GM19035 (cell line): ENCODE measurements around the gene CST7.

Experiments used
- ATAC-seq: cut with Tn5 transposase; IDR thresholded peaks from one replicate; pipeline ENCODE4 v1.9.1; 2021; ENCODE audit not compliant: unreplicated experiment

The CST7 gene

DNA sequence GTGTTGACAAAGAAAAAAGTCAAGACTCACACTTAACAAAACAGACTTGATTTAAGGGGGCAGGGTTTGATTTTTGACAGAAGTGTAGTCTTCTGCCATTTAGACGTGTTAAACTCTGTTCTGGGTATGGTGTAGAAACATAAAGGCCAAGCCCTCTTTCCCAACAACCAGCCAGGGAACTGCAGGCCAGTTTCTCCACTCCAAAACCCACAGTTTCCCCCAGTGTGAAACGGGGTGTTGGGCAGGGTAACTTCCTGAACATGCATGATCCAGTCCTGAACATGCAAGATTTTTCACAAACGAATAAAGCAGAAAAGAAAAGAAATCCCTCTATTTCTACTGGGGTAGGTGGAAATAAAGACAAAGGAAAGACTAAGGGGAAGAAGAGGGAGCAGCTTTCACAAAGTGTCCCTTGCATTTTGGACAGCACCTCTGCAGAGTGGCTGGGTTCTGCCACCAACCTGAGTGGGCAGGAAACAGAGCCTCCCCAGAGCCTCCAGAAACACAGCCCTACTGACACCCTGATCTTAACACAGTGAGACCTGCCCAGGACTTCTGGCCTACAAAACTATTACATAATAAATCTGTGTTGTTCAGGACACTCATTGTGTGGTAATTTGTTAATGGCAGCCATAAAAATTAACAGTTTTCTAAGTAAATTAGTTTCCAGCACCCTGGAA lies 36.0 kb downstream of the CST7 start:
- no peak for ATAC-seq

DNA sequence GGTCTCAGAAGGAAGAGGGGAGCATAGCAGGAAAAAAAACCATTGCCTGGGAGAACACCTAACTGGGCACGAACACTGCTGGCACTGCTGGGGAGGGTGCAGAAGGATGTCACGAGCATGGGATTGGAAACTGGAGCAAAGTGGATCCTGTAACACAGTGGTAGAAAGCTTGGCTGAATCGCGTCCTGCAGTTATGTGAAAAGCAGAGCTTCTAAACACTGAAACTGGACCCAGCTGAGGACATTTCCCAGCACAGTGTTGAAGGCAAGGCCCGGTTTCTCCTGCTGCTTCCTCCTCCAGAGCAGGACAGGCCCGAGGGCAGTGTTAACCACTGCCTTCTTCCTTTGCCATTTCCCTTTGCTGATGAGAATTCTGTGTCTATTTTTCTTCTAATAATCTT lies 36.7 kb downstream of the CST7 start:
- ATAC-seq, result no peak

DNA sequence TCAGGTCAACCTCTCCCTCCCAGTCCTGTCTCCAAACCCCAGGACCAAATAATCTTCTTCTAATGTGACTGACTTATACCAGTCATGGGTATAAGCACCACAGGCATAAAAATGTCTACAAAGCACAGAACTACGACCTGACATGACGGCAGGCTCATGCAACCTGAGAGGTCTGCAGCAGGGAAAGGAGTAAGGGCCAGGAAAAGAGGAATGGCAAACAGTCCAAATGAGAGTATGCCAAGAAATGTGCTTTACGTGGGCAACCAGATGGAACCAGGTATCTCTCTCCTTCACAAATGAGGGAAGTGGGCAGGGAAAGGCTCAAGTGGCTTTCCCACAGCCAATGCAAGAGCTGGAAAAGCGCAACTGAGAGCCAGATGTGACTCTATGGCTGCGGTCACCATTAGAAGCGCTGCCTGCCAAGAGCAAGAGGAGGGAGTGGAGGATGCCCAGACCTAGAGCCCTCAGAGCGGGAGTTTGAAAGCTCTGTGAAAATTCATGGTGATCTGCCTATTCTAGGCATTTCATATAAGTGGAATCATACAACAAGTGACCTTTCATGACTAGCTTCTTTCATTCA lies 37.5 kb downstream of the CST7 start:
- ATAC-seq, result no peak

- no peak for ATAC-seq
Measured at GRCh38 chr20:24987244-24987643, 38.2 kb downstream of the CST7 start.

GRCh38 chr20:24987873-24988835 lies 39.1 kb downstream of the CST7 start:
- no peak for ATAC-seq

DNA sequence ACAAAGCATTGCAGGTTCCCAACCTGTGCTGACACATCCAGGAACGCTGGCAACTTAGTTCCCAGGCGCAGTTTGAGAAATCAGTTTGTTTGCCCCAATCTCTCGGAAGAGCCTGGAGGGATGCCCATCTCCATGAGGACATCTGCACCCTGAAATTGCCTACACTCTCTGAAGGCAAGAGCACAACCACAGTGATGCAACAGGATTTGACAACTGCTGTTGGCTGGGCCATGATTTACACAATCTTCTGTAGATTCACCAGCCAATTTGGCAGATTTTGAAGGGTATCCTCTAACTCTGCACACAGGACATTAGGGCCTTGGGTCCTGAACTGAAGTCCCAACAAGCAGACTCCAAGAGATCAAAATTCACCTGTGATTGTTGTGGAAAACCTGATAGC lies 40.1 kb downstream of the CST7 start:
- no peak for ATAC-seq

- no peak for ATAC-seq
Measured at GRCh38 chr20:24990810-24991252, 41.8 kb downstream of the CST7 start.

DNA sequence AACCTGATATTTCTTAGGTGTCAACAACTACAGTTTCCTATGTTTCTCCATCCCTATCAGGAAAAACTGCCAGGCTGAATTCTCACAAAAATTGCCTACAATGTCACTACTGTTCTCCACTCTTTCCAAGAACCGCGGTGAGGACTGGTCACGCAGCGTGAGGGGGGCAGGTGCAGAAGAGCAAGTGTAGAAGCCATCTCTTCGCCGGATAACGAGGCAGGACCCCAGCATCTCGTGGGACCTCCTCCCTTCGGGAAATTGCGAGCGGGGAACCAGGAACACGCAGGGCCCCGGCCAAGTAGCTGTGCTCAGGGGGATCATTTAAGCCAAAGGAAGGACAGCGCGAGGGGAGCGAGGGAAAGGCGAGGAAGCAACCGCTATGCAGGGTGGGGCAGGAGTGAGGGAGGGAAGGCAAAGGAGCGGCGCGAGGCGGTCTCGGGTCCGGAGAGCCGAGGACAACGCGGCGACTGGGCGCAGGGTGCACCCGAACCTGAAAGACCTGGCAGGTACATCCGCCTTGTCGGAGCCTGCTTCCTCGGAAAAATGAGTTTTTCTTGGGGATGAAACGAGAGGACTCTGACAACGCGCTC lies 42.9 kb downstream of the CST7 start:
- peak; percentile 37 for ATAC-seq

DNA sequence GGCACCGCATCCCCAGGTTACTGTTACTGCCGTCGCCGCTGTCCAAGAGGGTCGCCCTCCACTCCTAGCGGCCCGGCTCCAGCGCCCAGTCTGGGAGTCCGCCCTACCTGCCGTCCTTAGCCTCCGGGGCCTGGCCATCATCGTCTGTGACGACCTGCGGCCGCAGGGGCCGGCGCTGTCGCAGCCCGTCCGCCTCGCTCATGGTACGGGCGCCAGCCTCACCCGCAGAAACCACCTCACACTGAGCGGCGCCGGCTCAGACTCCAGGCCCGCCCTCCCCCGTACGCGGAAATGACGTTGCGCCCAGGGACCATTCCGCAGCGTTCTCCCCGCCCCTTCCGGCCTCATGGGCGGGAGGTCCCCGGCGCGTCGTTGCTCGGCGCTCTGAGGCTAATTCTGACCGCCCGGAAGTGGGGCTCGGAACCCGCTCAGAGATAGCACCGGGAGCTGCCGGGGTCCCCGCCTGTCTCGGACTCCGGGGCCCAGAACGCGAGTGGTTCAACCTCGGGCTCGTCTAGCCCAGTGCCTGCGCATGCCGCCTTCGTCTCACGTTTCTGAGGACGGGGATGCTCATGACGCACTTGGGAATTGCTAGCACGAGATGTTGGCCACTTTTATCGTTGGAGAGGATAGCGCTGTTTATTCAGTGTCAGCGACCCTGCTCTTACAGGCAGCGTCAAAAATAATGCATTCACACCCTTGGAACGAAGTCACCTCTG lies 43.6 kb downstream of the CST7 start, which contains the start of gene APMAP:
Gene APMAP, minus strand, starts transcription at position 265 of the 719 bp plus-strand sequence. Its CDS starts 63 bp downstream, at position 202.
- peak; percentile 95 for ATAC-seq

- ATAC-seq, result no peak
Measured at GRCh38 chr20:24993337-24994185, 44.5 kb downstream of the CST7 start.

GRCh38 chr20:24994186-24994465 lies 45.1 kb downstream of the CST7 start:
- ATAC-seq, result no peak

DNA sequence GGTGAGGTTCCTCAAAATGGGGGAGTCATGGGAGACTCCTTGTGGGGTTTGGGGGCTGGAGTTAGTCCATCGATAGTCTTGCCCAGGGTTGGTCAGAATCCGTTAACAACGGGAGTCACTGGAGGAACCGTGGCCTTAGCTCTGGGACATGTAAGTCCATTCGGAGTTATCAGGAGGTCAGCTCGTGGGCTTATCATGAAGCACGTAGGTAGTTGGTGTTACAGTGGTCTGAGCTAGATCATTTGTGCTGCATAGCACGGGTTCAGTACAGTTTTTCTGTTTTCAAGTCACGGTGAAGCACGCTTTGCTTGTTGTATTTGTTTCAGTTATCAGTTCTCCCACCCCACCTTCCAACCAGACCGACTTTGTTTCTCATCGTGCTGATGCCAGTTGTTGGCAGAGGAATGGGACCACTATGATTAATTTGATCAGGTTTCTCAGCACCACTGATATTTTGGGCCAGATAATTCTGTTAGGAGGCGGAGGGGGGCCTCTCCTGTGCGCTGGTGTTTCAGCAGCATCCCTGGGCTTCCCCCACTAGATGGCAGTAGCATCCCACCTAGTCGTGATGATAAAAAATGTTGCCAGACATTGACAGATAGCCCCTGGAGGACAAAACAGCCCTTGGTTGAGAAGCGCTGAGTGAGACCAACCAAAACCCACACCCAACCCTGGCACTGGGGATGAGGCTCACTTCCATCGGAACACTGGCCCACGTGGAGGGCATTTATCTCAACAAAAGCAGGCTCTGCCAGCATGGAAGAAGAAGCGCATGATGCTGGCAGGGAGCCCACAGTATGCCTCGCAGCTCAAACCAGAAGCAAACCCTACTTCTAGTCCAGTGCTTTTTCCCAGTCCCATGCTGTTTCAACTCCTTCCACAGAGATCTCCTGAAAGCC lies 45.6 kb downstream of the CST7 start:
- no peak for ATAC-seq

DNA sequence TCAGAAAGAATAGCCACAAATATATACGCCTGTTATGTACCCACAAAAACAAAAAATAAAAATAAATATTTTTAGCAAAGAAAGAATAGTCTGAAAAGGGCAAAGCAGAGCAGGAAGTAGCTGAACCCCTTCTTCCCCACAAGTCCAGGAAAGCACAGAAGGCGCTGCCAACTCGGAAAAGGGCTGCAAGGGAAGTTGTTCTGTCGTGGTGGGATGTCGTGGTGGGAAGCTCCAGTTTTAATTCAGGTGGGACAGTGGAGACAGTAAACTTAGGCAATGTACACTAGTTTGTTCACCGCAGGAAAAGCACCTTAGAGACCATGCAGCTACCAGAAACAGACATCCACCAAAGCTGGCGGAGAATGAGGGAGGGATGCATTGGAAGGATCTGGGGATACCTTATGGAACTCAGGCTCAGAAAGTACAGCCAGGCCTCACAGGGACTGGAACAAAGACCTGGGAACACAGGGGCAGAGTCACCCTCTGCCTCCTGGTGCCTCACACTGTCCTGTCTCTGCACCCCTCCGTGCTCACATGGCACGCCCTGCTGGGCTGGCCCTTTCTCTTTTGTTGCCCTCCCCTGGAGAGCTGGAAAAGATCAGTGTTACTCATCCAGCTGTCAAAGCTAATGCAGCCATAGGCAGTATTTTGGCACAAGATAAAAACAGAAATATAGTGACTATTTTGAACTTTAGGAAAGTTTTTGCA lies 46.8 kb downstream of the CST7 start:
- no peak for ATAC-seq

DNA sequence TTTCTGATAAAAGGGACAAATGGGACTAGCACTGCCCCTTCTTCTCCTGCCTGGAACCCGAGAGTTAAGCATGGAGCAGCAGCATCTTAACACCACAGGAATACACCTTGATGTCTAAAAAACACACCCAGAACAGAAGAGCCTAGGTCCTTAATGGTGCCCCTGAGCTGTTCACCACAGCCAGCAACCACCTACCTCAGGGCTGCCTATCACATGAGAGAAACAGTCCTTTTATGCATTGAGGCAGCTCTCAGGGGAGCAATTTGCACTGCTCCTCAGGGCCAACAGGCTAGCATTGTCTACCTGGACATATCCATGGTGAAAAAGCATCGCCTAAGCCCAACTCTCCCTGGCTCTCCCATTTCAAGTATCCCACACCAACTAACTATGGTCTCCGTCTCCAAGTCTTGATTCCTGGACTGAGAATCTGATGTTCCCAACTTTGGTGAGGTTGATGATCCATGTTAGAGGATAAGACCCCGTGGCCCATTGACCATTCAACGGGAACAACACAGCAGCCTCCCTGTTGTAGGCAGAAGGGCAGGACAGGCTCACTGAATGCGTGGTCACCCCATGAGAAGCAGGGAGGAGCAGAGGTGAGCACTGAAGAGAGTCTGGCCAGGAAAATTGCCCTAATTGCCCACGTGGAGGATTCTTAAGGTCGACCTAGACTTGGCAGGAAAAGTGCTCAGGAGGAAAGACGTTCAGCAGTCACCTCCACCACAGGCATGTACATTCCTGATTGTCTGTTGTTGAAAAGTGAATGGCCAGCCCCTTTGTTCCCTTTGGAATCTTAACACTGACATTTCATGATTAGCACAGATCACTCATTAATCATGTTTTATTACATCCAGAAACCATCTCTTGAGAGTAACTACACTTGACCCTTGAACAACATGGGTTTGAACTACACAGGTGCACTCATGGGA lies 47.6 kb downstream of the CST7 start:
- ATAC-seq, result no peak

- no peak for ATAC-seq
Measured at GRCh38 chr20:24998121-24998520, 49.1 kb downstream of the CST7 start.

DNA sequence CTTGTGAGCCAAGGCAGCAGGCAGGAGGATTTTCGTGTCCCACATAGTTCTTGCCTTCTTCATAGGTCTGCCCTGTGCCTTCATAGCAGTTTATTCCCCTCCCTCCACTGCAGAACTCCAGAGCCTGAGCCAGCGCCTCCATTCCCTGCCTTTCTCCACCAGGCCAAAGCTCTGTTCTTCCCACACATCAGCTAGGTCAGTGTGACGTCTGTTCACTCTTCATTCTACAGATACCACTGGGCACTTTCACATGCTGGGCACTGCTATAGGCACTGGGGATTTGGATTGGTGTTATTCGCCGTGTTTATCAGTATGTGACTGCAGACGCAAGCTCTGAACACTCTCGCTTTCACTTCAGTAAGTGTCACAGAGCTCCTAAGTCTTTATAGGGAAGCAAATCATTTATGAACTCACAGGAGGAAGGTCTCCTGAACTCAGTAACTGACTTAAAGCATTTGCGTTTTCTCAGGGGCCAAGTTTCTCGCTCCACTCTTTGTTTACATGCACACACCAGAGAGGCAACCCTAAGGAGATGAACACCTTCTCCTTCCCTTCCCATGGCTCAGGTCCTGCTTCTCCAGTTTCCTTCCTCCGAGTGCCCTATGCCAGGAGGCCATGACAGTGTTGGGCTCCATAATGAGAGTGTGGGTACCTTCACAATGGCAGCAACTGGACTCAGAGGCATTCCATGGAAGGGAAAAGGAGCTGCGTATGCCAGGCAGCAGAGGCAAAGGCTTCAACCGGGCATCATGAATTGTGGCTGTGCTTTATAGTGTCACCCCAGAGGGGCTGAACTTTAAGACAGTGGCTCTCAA lies 49.8 kb downstream of the CST7 start:
- no peak for ATAC-seq
